ENCODE results near the gene NFYC. TPM values are rescaled to one million over a fixed set of nuclear protein-coding genes. Genes with fewer than 3 reads are reported as not detected.

The NFYC gene
- total RNA-seq, 1 donor from 2014 or later: 36.4 TPM

GRCh38 chr1:40777224-40777970, 85.9 kb downstream of the NFYC start:
- DNase-seq (ENCODE audit: low spot score): no peak

DNA sequence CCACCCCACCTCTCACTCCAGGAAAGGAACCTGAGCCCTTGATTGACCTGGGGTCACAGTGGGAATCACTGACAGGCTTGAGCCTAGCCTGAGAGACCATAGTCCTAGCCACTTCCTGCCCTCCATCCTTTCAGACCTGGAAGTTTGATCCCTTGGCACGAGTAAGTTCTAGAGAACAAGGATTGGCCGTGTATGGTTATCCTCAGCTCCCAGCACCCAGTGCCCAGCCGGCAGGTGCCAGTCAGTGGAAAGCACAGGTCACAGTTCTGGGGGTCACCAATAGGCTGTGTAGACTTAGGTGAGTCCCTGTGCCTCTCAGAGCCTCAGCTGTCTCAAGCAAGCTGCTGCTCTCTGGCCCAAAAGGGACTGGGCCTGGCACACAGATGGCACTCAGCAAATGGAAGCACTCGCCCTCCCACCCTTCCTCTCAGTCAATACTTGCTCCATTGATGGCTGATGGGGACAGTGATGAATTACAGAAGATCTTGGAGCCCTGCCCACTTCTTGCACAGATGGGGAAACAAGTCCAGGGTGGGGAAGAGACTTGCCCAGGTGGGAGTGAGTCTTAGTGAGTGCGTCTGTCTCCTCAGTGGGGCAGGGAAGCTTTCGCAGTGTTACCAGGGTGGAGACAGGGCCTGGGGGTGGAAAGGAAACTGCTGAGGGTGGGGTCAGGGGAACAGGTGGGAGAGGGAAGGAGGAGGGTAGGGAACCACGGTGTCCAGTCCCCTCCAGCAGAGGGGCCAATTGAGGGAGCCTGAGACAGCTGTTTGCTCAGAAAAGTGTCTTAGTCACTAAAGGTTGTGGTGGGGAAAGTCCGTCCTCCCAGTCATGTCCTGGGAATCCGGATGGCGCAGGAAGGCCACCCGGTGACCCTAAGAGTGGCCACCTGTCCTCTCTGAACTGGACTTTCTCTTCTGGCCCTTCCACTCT, 89.4 kb downstream of the NFYC start:
- no peak for DNase-seq (ENCODE audit: low spot score)

- DNase-seq (ENCODE audit: low spot score): no peak
Observed at GRCh38 chr1:40781608-40781971, 90.1 kb downstream of the NFYC start.

DNA sequence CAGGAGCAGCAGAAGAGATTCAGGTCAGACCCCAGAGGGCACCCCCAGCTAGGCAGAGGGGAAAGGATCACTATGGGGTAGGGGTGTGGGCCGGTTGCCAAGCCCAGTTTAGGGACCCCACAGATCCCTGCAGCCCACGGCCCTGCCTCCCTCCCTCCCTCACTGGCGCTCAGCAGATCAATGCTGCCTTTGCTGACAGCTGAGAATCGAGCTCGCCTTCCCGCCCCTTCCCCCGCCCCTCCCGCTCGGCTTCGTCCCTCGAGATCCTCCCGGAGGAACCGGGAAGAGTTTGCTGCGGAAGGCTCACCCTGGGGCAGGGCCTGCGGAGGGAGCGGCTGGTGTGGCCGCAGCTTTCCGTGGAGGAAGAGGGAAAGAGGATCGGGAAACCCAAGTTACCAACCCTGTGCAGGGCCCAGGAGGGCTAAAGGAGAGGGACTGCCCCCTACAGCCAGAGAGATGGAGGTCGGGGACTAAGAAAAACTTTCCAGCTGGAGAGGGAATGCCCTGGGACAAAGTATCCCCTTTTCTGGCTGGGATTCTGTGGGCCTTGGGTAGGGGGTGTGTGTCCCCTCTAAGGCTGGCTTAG, 91.0 kb downstream of the NFYC start:
- no peak for DNase-seq (ENCODE audit: low spot score)

DNA sequence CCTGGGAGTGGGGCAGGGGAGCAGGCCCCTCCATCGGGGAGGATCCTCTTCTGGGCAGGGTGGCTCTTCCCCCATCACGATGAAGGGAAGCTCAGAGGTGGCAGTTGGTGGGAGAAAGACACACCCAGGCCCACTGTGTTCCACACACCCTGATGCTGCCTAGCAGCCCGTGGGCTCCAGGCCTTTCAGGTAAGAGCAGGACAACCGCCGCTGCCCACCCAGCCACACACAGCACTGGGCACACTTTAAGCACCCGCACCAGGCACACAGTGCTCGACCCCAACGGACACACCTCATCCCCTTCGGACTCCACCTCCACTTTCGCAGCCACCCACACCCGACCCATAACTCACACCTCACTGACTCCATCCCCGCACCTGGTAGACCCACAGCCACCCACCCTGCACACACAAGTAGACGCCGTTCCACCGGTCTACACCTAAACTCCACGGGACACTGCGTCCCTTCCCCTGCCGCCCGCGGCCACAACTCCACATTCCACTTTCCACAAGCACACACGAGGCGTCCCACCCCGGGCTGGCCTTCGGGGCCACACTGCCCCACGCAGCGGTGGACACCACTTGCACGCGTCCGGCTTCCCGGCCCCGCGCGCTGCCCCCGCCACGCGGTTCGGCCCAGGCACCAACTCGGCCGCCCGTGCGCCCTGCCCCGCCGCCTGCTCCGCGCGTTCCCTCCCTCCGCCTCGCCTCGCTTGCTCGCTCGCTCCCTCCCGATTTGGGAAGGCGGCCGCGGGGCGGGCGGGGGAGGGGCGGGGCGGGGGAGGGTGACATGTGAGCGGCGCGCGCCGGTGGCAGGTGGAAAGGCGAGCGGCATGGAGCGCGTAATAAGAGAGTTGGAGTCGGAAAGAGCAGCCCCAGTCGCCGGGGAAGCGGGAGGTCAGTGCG, 91.7 kb downstream of the NFYC start, which contains the start of gene KCNQ4:
TSS of gene KCNQ4 (plus strand) at position 787 of the 905 bp plus-strand sequence. CDS start 307 bp downstream, outside the sequence.
- no peak for DNase-seq (ENCODE audit: low spot score)

- no peak for DNase-seq (ENCODE audit: low spot score)
Observed at GRCh38 chr1:40784141-40784770, 92.8 kb downstream of the NFYC start.

- no peak for DNase-seq (ENCODE audit: low spot score)
Observed at GRCh38 chr1:40784771-40785151, 93.3 kb downstream of the NFYC start.

DNA sequence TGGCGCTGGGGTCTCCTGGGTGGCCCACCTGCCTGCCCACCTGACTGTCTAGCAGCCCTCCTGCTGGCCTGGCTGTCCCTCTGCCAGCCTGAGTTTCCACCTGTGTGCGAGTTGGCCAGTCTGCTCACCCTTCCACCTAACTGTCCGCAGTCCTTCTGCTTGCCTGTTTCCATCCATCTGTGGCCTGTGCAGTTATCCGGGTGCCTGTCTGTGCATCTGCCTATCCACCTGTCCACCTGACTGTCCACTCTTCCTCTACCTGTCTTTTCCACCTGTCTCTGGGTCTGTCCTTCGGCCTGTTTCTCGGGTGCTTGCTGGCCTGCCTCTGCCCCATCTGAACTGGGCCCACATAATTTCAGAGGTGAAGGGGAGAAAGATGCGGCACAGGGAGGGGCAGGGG, 93.9 kb downstream of the NFYC start:
- DNase-seq (ENCODE audit: low spot score): no peak

GRCh38 chr1:40786171-40786994, 94.9 kb downstream of the NFYC start:
- no peak for DNase-seq (ENCODE audit: low spot score)

DNA sequence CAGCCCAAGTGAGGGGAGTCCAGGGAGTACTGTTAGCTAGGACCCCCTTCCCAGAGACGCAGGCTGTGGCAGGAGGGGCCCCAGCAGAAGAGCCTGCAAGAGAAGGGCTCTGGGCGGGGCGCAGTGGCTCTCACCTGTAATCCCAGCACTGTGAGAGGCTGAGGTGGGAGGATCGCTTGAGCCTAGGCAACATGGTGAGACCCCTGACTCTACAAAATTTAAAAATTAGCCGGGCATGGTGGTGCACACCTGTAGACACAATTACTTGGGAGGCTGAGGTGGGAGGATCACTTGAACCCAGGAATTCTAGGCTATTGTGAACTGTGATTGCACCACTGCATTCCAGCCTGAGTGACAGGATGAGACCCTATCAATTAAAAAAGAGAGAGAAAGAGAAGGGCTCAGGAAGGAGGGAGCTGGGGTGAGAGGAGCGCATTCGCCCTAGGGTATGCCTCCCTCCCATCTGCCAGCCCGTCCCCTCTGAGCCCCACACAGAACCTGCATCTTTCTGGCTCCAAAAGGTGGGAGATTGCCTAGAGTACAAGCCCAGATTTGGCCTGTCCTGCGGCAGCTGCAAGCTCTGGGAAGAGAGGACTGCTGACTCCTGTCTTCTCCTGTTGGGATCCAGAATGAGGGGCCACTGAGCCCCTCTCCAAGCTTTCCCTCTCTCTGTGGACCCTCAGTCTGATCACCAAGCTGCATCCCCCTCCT, 95.6 kb downstream of the NFYC start:
- no peak for DNase-seq (ENCODE audit: low spot score)

- DNase-seq (ENCODE audit: low spot score): no peak
Observed at GRCh38 chr1:40787737-40788560, 96.4 kb downstream of the NFYC start.

- no peak for DNase-seq (ENCODE audit: low spot score)
Observed at GRCh38 chr1:40788561-40789341, 97.2 kb downstream of the NFYC start.

GRCh38 chr1:40789342-40789598, 97.8 kb downstream of the NFYC start:
- no peak for DNase-seq (ENCODE audit: low spot score)

- no peak for DNase-seq (ENCODE audit: low spot score)
Observed at GRCh38 chr1:40789661-40790430, 98.3 kb downstream of the NFYC start.

GRCh38 chr1:40792036-40792435, 100.5 kb downstream of the NFYC start:
- no peak for DNase-seq (ENCODE audit: low spot score)

GRCh38 chr1:40793617-40794016, 102.1 kb downstream of the NFYC start:
- DNase-seq (ENCODE audit: low spot score): no peak

DNA sequence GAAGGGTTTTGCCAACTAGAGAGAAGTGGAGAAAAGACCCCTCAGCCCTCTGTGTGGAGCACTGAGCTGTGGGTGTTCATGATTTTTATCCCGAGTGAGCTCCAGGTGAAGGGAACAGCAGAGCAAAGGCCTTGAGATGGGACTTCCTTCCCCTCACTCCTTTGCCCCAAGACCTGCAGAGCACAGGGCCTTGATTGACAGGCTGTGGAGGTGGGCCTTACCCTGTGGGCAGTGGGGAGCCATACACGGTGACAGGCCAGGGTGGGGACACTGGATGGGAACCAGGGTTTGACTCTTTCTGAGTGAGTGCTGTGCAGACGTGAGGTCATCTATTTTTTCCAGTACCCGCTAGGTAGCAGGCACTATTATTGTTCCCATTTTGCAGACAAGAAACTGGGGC, 102.5 kb downstream of the NFYC start:
- no peak for DNase-seq (ENCODE audit: low spot score)
